Right cardiac atrium (tissue), 5 donors: Measurements from ENCODE around the gene ART5. TPM values are rescaled to one million over a fixed set of nuclear protein-coding genes. Genes with fewer than 3 reads are reported as not detected.
A peak's percentile ranks its signal among the peaks of the same experiment; 100 is the strongest.

Source experiments
- ATAC-seq, 2 donors: fragments of 200-7000 bp; cut with Tn5 transposase; one replicate each; pipeline versions ENCODE4 v1.8.0 to v1.9.1; 2020; ENCODE audit warnings: moderate library complexity in 2 of 2, mild to moderate bottlenecking in 1 of 2
- DNase-seq, 3 donors: peaks; one replicate each; pipeline ENCODE4 v3.0.0-alpha.2; 2020
- H3K27ac ChIP-seq: one replicate; pipeline ENCODE4 v1.5.1; 2013; ENCODE audit warnings: mild to moderate bottlenecking, low read length, control low read depth, moderate library complexity
- H3K27me3 ChIP-seq: one replicate; pipeline ENCODE4 v1.6.1; 2013; ENCODE audit not compliant: control insufficient read depth, insufficient read depth
- H3K4me1 ChIP-seq: one replicate; pipeline ENCODE4 v1.6.1; 2013; ENCODE audit warnings: low read length; ENCODE audit not compliant: control insufficient read depth, insufficient read depth
- H3K4me3 ChIP-seq: one replicate; pipeline ENCODE4 v1.5.1; 2013; ENCODE audit warnings: low read length, control low read depth
- H3K9me3 ChIP-seq: one replicate; pipeline ENCODE4 v1.6.1; 2013; ENCODE audit warnings: low read length; ENCODE audit not compliant: control insufficient read depth
- WGBS: extraction: QIAGEN DNeasy Blood & Tissue Kit; methylation state at CpG from one replicate; pipeline ENCODE4 v1.1.7; 2013; 5-methylcytosine and 5-hydroxymethylcytosine counted together
- intact Hi-C, 4 donors: fragments of 100-400 bp; cut with DNase I; formaldehyde crosslinking; loops; one replicate each; pipeline versions ENCODE4 v1.11.0 to v1.14.0; 2022 to 2023
- polyA plus RNA-seq: library from polyadenylated mRNA; stranded (reverse); fragments of 200-250 nt; gene quantifications from one replicate; pipeline ENCODE4 v1.2.3, GENCODE V29; 2013
- total RNA-seq, 4 donors: library from RNA; stranded (reverse); fragmentation: NEBNext Ultra II Directional; extraction: Animal tissue kit (Norgen Biotek cat#: 25700); gene quantifications; one replicate each; pipeline ENCODE4 v1.2.1, GENCODE V29; 2021
- donor health status: healthy with polysubstance abuse.
- donor health status: DM: no; HTN: yes; CAD: no.
- donor health status: DM: no; HTN: no; CAD: no.
- donor health status: DM: no; HTN: yes; CAD: no; lungs with severe emphysema.
- donor health status: DM: yes; HTN: yes; CAD: no.

The ART5 gene
- total and polyA plus RNA-seq, 5 donors: 0.47 to 2.5 (median 1.1) TPM

DNA sequence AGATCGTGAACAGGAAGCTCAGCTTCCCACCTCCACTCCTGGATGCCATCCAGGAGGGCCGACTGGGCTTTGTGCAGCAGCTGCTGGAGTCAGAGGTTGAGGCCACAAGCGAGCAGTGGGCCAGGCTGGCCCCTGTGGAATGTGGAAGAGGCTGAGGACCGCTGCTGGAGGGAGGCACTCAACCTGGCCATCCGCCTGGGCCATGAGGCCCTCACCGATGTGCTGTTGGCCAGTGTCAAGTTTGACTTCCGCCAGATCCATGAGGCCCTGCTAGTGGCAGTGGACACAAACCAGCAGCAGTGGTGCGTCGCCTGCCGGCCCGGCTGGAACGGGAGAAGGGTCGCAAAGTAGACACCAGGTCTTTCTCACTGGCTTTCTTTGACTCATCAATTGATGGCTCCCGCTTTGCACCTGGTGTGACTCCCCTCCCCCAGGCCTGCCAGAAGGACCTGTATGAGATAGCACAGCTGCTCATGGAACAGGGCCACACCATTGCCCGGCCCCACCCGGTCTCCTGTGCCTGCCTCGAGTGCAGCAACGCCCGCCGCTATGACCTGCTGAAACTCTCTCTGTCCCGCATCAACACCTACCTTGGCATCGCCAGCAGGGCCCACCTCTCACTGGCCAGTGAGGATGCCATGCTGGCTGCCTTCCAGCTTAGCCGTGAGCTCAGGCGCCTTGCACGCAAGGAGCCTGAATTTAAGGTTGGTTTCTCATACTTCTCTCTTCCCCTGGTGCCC, 24.9 kb downstream of the ART5 start:
- Histone ChIP-seq H3K4me1 (no peaks in the 10 kb centered on the region), H3K27me3 (no peaks in the 10 kb centered on the region), H3K4me3 (no peak overlapping the region), H3K9me3 (no peaks in the 10 kb centered on the region), H3K27ac (no peak overlapping the region)
- WGBS: 71% methylated on average over 25 of the region's 25 CpGs
- intact Hi-C loops: no loop called here
- no peak for ATAC-seq
- DNase-seq: no peak

- intact Hi-C loops: no loop called here
- H3K4me3 ChIP-seq: no peak overlapping the region
- no peaks in the 10 kb centered on the region for H3K4me1 ChIP-seq
- no peak overlapping the region for H3K27ac ChIP-seq
- no peaks in the 10 kb centered on the region for H3K9me3 ChIP-seq
- 84% methylated on average over 6 of the region's 6 CpGs for WGBS
- DNase-seq (no peak), ATAC-seq (no peak)
- H3K27me3 ChIP-seq: no peaks in the 10 kb centered on the region
Measured at GRCh38 chr11:3615998-3616397, 25.8 kb downstream of the ART5 start.

DNA sequence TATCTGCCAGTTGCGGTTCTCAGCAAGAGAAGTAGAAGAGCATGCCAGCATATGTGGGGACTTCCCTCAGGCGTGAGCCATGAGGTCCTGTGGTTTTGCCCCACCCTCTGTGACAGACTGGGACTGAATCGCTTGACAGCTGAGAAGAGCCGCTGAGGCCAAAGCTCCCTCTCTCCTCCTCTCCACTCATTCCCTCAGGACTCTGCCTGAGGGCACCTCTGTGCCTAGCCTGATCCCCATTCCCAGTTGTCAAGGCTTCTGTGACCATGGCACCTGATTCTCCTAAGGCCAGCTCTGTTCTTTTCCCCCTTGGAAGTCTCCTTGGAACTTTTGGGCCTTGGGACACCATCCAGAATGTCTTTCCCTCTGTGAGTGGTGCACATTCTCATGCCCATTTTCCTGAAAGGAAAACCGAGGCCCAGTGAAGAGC, 27.0 kb downstream of the ART5 start:
- 55% methylated on average over 5 of the region's 5 CpGs for WGBS
- intact Hi-C loops: no loop called here
- DNase-seq (peak in 1 of 3 donors; percentile 57), ATAC-seq (peak; percentile 42 to 44)
- H3K27me3 ChIP-seq: no peaks in the 10 kb centered on the region
- H3K4me3 ChIP-seq: no peak overlapping the region
- H3K4me1 ChIP-seq: no peaks in the 10 kb centered on the region
- no peaks in the 10 kb centered on the region for H3K9me3 ChIP-seq
- no peak overlapping the region for H3K27ac ChIP-seq

GRCh38 chr11:3613998-3614741, 27.6 kb downstream of the ART5 start:
- Histone ChIP-seq H3K27me3 (no peaks in the 10 kb centered on the region), H3K27ac (no peak overlapping the region), H3K9me3 (no peaks in the 10 kb centered on the region), H3K4me1 (no peaks in the 10 kb centered on the region), H3K4me3 (no peak overlapping the region)
- intact Hi-C loops: no loop called here
- DNase-seq (peak in 1 of 3 donors; percentile 36), ATAC-seq (peak in 1 of 2 donors; percentile 53)
- 58% methylated on average over 10 of the region's 10 CpGs for WGBS

- Histone ChIP-seq H3K27me3 (no peaks in the 10 kb centered on the region), H3K4me3 (no peak overlapping the region), H3K9me3 (no peaks in the 10 kb centered on the region), H3K4me1 (no peaks in the 10 kb centered on the region), H3K27ac (no peak overlapping the region)
- 81% methylated on average over 3 of the region's 3 CpGs for WGBS
- DNase-seq: no peak
- intact Hi-C loops: no loop called here
- no peak for ATAC-seq
Measured at GRCh38 chr11:3611976-3612678, 29.7 kb downstream of the ART5 start.

- DNase-seq (no peak), ATAC-seq (no peak)
- H3K9me3 ChIP-seq: no peaks in the 10 kb centered on the region
- H3K4me3 ChIP-seq: no peak overlapping the region
- no peaks in the 10 kb centered on the region for H3K27me3 ChIP-seq
- intact Hi-C loops: no loop called here
- no peaks in the 10 kb centered on the region for H3K4me1 ChIP-seq
- WGBS: 87% methylated on average over 4 of the region's 4 CpGs
- no peak overlapping the region for H3K27ac ChIP-seq
Measured at GRCh38 chr11:3610846-3611245, 30.9 kb downstream of the ART5 start.

- no peak overlapping the region for H3K27ac ChIP-seq
- no peaks in the 10 kb centered on the region for H3K4me1 ChIP-seq
- DNase-seq (no peak), ATAC-seq (no peak)
- H3K27me3 ChIP-seq: no peaks in the 10 kb centered on the region
- intact Hi-C loops: no loop called here
- no peak overlapping the region for H3K4me3 ChIP-seq
- WGBS: 54% methylated on average over 7 of the region's 7 CpGs
- no peaks in the 10 kb centered on the region for H3K9me3 ChIP-seq
Measured at GRCh38 chr11:3609416-3610265, 32.2 kb downstream of the ART5 start.

DNA sequence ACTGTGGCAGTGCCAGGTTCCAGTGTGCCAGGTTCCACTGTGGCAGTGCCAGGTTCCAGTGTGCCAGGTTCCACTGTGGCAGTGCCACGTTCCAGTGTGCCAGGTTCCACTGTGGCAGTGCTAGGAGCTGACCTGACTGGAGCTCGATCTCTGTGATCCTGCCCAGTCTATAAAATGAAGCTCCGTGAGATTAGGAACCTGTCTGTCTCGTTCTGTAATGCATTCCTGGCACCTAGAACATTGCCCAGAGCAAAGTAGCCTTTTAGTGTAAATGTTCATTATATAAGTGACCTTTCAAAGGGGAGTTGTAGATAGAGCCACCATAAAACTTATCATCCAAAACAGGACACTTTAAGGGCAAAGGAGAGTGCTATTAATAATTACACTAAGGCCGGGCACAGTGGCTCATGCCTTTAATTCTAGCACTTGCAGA, 36.0 kb downstream of the ART5 start:
- intact Hi-C loops: no loop called here
- no peaks in the 10 kb centered on the region for H3K9me3 ChIP-seq
- no peaks in the 10 kb centered on the region for H3K27me3 ChIP-seq
- H3K4me1 ChIP-seq: no peaks in the 10 kb centered on the region
- no peak for DNase-seq
- peak overlapping the region; percentile 53 for H3K27ac ChIP-seq
- 57% methylated on average over 5 of the region's 5 CpGs for WGBS
- ATAC-seq: peak; percentile 74 to 75
- no peak overlapping the region for H3K4me3 ChIP-seq

DNA sequence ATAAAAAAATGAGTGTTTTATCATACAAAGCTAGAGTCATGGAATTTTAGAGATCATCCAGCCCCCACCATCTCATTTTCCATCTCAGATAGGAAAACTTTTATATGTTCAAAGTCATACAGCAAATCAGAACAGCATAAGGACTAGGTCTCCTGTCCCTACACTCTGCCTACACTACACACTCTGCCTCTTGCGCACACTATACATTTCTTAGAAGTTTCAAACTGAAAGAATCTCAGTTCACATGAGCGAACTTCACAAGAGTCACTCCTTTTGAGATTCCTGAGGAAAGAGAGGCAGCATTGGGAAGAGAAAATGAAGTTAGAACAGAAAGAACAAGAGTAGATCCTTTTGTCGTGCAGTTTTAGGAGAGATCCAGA, 36.5 kb downstream of the ART5 start:
- WGBS: 84% methylated on average over 3 of the region's 3 CpGs
- Histone ChIP-seq H3K27ac (no peak overlapping the region), H3K4me3 (no peak overlapping the region), H3K27me3 (no peaks in the 10 kb centered on the region), H3K9me3 (no peaks in the 10 kb centered on the region), H3K4me1 (no peaks in the 10 kb centered on the region)
- no peak for DNase-seq
- intact Hi-C loops: no loop called here
- ATAC-seq: no peak

GRCh38 chr11:3604167-3604566, 37.6 kb downstream of the ART5 start:
- 21% methylated on average over 3 of the region's 3 CpGs for WGBS
- ATAC-seq: peak; percentile 23 to 61

More at GRCh38 chr11:3604167-3604566, 37.6 kb downstream of the ART5 start:
- intact Hi-C loops: no loop called here
- H3K4me1 ChIP-seq: no peaks in the 10 kb centered on the region
- no peak for DNase-seq
- H3K27me3 ChIP-seq: no peaks in the 10 kb centered on the region
- H3K9me3 ChIP-seq: no peaks in the 10 kb centered on the region
- no peak overlapping the region for H3K4me3 ChIP-seq
- H3K27ac ChIP-seq: no peak overlapping the region
